ENCODE results near the gene KRT4. TPM values are rescaled to one million over a fixed set of nuclear protein-coding genes. Genes with fewer than 3 reads are reported as not detected.

Gene KRT4
- total and polyA plus RNA-seq, 2 experiments from 2014 or later: not detected

- H3K79me2 ChIP-seq (replicated peaks; ENCODE audit: insufficient read depth): no peaks in the 10 kb centered on the region
- no peak for ATAC-seq
- H3K27me3 ChIP-seq (ENCODE audit: insufficient read depth): no peaks in the 10 kb centered on the region
- peaks cover 5% of the 10 kb centered on the region for H3K4me1 Mint-ChIP-seq
- no peaks in the 10 kb centered on the region for H3F3A ChIP-seq (replicated peaks; ENCODE audit: low read depth)
- TF ChIP-seq CREB1 (CRISPR knock-in tag; IDR thresholded peaks at IDR 0.05; ENCODE audit: low read depth) (no peak), STAT1 (IDR thresholded peaks at IDR 0.05; ENCODE audit: unreplicated experiment) (no peak), ZNF331 (CRISPR knock-in tag; IDR thresholded peaks at IDR 0.05; ENCODE audit: low read depth) (no peak), ETS1 (IDR thresholded peaks at IDR 0.05) (no peak), EZH2phosphoT487 (IDR thresholded peaks at IDR 0.05; ENCODE audit: unreplicated experiment) (no peak)
- H3K4me2 ChIP-seq: no peak overlapping the region
- H3K36me3 Mint-ChIP-seq (ENCODE audit: low read depth): no peaks in the 10 kb centered on the region
- H3K27ac Mint-ChIP-seq: no peak overlapping the region
- DNase-seq (ENCODE audit: low spot score): no peak
- no peaks in the 10 kb centered on the region for H4K20me1 ChIP-seq (replicated peaks; ENCODE audit: insufficient read depth)
- no peaks in the 10 kb centered on the region for H3K9me3 Mint-ChIP-seq
- H3K9me2 ChIP-seq (ENCODE audit: insufficient read depth): no peaks in the 10 kb centered on the region; the same call in 1 of the 2 replicates
- peaks cover 7% of the 10 kb centered on the region for H3K27me3 Mint-ChIP-seq (ENCODE audit: insufficient read depth, low read depth, poor library complexity)
- H3K4me3 Mint-ChIP-seq: no peak overlapping the region
- H3K36me3 ChIP-seq (ENCODE audit: insufficient read depth): no peaks in the 10 kb centered on the region
- no peak overlapping the region for H3K4me3 ChIP-seq
- no peaks in the 10 kb centered on the region for H3K4me1 ChIP-seq (ENCODE audit: insufficient read depth)
- H2AFZ ChIP-seq: no peak overlapping the region
- H3K27ac ChIP-seq (ENCODE audit: low read depth): no peak overlapping the region
These were observed 25.6 kb downstream of the KRT4 start for GRCh38 chr12:52788192-52788875.

GRCh38 chr12:52787324-52788191 lies 26.4 kb downstream of the KRT4 start:
- Mint-ChIP-seq H3K27ac (no peak overlapping the region), H3K9me3 (no peaks in the 10 kb centered on the region), H3K4me1 (peaks cover 5% of the 10 kb centered on the region), H3K4me3 (no peak overlapping the region), H3K27me3 (ENCODE audit: insufficient read depth, low read depth, poor library complexity) (peaks cover 4% of the 10 kb centered on the region), H3K36me3 (ENCODE audit: low read depth) (no peaks in the 10 kb centered on the region)
- Histone ChIP-seq H3K4me3 (no peak overlapping the region), H3F3A (replicated peaks; ENCODE audit: low read depth) (no peaks in the 10 kb centered on the region), H2AFZ (no peak overlapping the region), H3K27me3 (ENCODE audit: insufficient read depth) (no peaks in the 10 kb centered on the region), H3K36me3 (ENCODE audit: insufficient read depth) (no peaks in the 10 kb centered on the region), H4K20me1 (replicated peaks; ENCODE audit: insufficient read depth) (no peaks in the 10 kb centered on the region), H3K9me2 (ENCODE audit: insufficient read depth) (no peaks in the 10 kb centered on the region; the same call in 1 of the 2 replicates), H3K4me2 (no peak overlapping the region), H3K27ac (ENCODE audit: low read depth) (no peak overlapping the region), H3K79me2 (replicated peaks; ENCODE audit: insufficient read depth) (no peaks in the 10 kb centered on the region), H3K4me1 (ENCODE audit: insufficient read depth) (no peaks in the 10 kb centered on the region)
- no peak for DNase-seq (ENCODE audit: low spot score)
- no peak for ATAC-seq
- TF ChIP-seq STAT1 (IDR thresholded peaks at IDR 0.05; ENCODE audit: unreplicated experiment) (no peak), ZNF462 (CRISPR knock-in tag; IDR thresholded peaks at IDR 0.05) (no peak), ZNF331 (CRISPR knock-in tag; IDR thresholded peaks at IDR 0.05; ENCODE audit: low read depth) (no peak), EZH2 (IDR thresholded peaks at IDR 0.05; ENCODE audit: low read depth, unreplicated experiment) (no peak), POLR2AphosphoS5 (IDR thresholded peaks at IDR 0.05; ENCODE audit: low read depth) (no peak), NANOG (IDR thresholded peaks at IDR 0.05; ENCODE audit: borderline replicate concordance) (no peak)
